H1 (cell line): ENCODE measurements around the gene TOPORS.

ENCODE experiments used
- BRCA1 ChIP-seq: IDR thresholded peaks from 2 replicates; pipeline ENCODE4 v1.6.1; 2012; ENCODE audit warnings: low read depth, low read length, improper control_type of control experiment
- CBX8 ChIP-seq: fragments of 300-800, 300-1000 bp; sonication (generic); IDR thresholded peaks from 2 replicates; pipeline ENCODE4 v1.7.1; 2016; ENCODE audit warnings: low read depth, low read length, borderline replicate concordance
- EP300 ChIP-seq, 2 experiments: IDR thresholded peaks; 1 replicate in 1 of 2; 2 replicates in 1 of 2; pipeline ENCODE4 v1.6.1; 2011 to 2012; ENCODE audit warnings: low read depth in 2 of 2, low read length in 2 of 2, mild to moderate bottlenecking in 2 of 2, borderline replicate concordance in 1 of 2, inconsistent platforms in 1 of 2, moderate library complexity in 1 of 2
- EZH2 ChIP-seq: fragments of 200-600 bp; sonication (generic); IDR thresholded peaks from 2 replicates; pipeline ENCODE4 v1.7.1; 2012; ENCODE audit warnings: low read depth, mild to moderate bottlenecking, moderate library complexity, low read length, inconsistent platforms; ENCODE audit not compliant: severe bottlenecking
- JUND ChIP-seq: IDR thresholded peaks from 2 replicates; pipeline ENCODE4 v1.6.1; 2011; ENCODE audit warnings: mild to moderate bottlenecking, improper control_type of control experiment, low read length
- KDM1A ChIP-seq: fragments of 200-600, 300-600 bp; sonication (generic); IDR thresholded peaks from 2 replicates; pipeline ENCODE4 v1.7.1; 2016; ENCODE audit warnings: mild to moderate bottlenecking, low read length, borderline replicate concordance
- NRF1 ChIP-seq: IDR thresholded peaks from 2 replicates; pipeline ENCODE4 v1.6.1; 2011; ENCODE audit warnings: mild to moderate bottlenecking, low read depth, low read length, improper control_type of control experiment
- POLR2AphosphoS5 ChIP-seq: IDR thresholded peaks from 2 replicates; pipeline ENCODE4 v1.6.1; 2011; ENCODE audit warnings: low read depth, low read length
- RFX5 ChIP-seq: IDR thresholded peaks from 2 replicates; pipeline ENCODE4 v1.6.1; 2011; ENCODE audit warnings: low read depth, low read length, improper control_type of control experiment, borderline replicate concordance
- SAP30 ChIP-seq: fragments of 300-600 bp; sonication (generic); IDR thresholded peaks from 2 replicates; pipeline ENCODE4 v1.7.1; 2012; ENCODE audit warnings: low read length, moderate library complexity, mild to moderate bottlenecking, inconsistent platforms; ENCODE audit not compliant: insufficient read depth, insufficient replicate concordance
- TEAD4 ChIP-seq: IDR thresholded peaks from 2 replicates; pipeline ENCODE4 v1.6.1; 2012; ENCODE audit warnings: low read depth, low read length, inconsistent platforms, mixed read lengths
- TF ChIP-seq, protein P1 (sequence below), 3 experiments: IDR thresholded peaks; 1 replicate in 2 of 3; 2 replicates in 1 of 3; pipeline versions ENCODE4 v1.5.1 to v1.6.1; 2011; ENCODE audit warnings: low read length in 3 of 3, mild to moderate bottlenecking in 3 of 3, inconsistent platforms in 2 of 3, low read depth in 1 of 3, moderate library complexity in 1 of 3; ENCODE audit not compliant: insufficient read depth in 1 of 3; ENCODE audit errors: control extremely low read depth in 1 of 3

DNA sequence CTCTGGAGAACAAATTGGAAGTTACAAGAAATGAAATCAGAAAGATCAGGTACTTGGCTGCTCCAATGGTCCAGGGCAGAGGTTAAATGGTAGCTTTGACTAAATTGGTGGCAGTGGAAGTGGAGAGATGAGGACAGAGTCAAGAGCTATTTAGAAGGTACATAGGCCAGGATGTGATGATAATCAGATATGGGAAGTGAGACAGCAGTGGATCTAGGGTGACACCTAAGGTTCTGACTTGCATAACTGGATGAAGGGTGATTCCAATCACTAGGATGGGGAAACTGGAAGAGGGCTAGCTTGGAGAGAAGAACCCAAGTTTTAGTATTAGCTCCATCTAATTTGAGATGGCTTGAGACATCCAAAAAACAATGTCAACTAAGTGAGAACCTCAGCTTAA is 44.5 kb upstream of the TOPORS start:
- TF ChIP-seq RFX5: no peak
- no peak for TF ChIP-seq EZH2
- TF ChIP-seq, protein P1, sequence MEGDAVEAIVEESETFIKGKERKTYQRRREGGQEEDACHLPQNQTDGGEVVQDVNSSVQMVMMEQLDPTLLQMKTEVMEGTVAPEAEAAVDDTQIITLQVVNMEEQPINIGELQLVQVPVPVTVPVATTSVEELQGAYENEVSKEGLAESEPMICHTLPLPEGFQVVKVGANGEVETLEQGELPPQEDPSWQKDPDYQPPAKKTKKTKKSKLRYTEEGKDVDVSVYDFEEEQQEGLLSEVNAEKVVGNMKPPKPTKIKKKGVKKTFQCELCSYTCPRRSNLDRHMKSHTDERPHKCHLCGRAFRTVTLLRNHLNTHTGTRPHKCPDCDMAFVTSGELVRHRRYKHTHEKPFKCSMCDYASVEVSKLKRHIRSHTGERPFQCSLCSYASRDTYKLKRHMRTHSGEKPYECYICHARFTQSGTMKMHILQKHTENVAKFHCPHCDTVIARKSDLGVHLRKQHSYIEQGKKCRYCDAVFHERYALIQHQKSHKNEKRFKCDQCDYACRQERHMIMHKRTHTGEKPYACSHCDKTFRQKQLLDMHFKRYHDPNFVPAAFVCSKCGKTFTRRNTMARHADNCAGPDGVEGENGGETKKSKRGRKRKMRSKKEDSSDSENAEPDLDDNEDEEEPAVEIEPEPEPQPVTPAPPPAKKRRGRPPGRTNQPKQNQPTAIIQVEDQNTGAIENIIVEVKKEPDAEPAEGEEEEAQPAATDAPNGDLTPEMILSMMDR (IDR thresholded peaks at IDR 0.05; ENCODE audit: control extremely low read depth in 1 of 3, insufficient read depth in 1 of 3, low read depth in 1 of 3, low read length in 3 of 3): no peak
- no peak for TF ChIP-seq EP300 (IDR thresholded peaks at IDR 0.05; ENCODE audit: borderline replicate concordance in 1 of 2, low read depth in 2 of 2, low read length in 2 of 2)
- TF ChIP-seq JUND: no peak
- no peak for TF ChIP-seq KDM1A
- no peak for TF ChIP-seq SAP30
- no peak for TF ChIP-seq BRCA1
- TF ChIP-seq POLR2AphosphoS5: no peak
- no peak for TF ChIP-seq NRF1
- no peak for TF ChIP-seq CBX8
- TF ChIP-seq TEAD4: no peak
